Stimulated activated naive B cell treated with anti-CD40 and anti-IgM and Interleukin-4, amounts not matched to agents 10 μg/mL and 1 μg/mL and 100 μg/mL, for 72 hours (primary cell): ENCODE measurements around the gene LYPD6B.

Experiments
- ATAC-seq, 2 donors: fragments of 150-1000 bp; cut with Tn5 transposase; replicated peaks; 2 replicates each; pipeline ENCODE4 v1.10.0; 2021; ENCODE audit warnings: moderate library complexity in 1 of 2
- DNase-seq: peaks from one replicate; pipeline ENCODE4 v3.0.0; 2021
- H3K27ac Mint-ChIP-seq: one replicate; pipeline ENCODE4 v1.8.0; 2022; ENCODE audit warnings: mild to moderate bottlenecking, mixed read lengths
- H3K27me3 Mint-ChIP-seq, 2 donors: one replicate each; pipeline ENCODE4 v1.8.0; 2022; ENCODE audit warnings: mixed read lengths in 2 of 2
- H3K36me3 Mint-ChIP-seq, 2 donors: one replicate each; pipeline ENCODE4 v1.8.0; 2022; ENCODE audit warnings: mixed read lengths in 2 of 2, mild to moderate bottlenecking in 1 of 2
- H3K4me1 Mint-ChIP-seq, 2 donors: one replicate each; pipeline ENCODE4 v1.8.0; 2022; ENCODE audit warnings: mixed read lengths in 2 of 2, mild to moderate bottlenecking in 1 of 2
- H3K4me3 Mint-ChIP-seq, 2 donors: one replicate each; pipeline ENCODE4 v1.8.0; 2022; ENCODE audit warnings: mild to moderate bottlenecking in 2 of 2, mixed read lengths in 2 of 2, moderate library complexity in 1 of 2
- H3K9me3 Mint-ChIP-seq, 2 donors: one replicate each; pipeline ENCODE4 v1.8.0; 2022; ENCODE audit warnings: mixed read lengths in 2 of 2, mild to moderate bottlenecking in 1 of 2

LYPD6B gene

DNA sequence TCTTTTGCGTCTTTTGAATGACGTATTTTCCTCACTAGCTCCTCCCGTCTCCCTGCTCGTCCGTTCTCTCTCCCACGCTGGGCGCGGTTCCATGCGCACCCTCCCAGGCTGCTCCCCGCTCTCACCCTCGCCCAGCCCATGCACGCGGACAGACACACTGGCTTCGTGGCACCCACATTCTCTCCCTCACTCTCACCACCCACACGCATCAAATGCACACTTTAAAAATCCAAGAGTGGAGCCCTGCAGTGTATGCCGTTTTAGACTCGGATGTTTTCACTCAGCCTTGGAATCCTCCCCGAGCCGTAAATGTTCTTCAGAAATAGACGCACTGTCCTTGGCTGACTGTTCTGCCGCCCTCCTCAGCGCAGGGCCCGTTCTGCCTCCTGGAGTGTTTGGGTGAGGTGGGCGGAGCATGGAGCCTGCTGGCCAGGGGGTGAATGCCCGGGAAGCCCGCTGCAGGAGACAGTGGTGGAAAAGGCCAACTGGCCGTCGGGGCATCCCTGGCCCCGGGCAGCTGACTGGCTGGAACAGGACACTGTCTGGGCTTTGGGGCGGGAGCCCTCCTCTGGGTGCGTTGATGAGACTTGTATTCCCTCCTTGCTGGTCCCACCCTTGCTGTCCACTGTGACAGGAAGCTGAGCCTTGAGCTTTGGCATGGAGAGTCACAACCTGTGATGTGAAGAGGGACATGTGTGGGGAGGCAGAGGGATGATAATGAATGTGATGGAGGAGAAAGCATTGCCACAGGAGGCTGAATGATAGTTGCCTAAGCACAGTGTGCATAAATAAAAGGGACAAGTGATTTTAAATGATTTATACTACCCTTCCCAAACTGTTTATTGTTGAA lies 35.4 kb upstream of the LYPD6B start:
- Mint-ChIP-seq H3K9me3 (no peaks in the 10 kb centered on the region), H3K27ac (no peak overlapping the region), H3K36me3 (peaks cover 4 to 13% of the 10 kb centered on the region in 2 donors), H3K4me3 (no peak overlapping the region), H3K4me1 (no peaks in the 10 kb centered on the region), H3K27me3 (peaks cover 3 to 9% of the 10 kb centered on the region in 2 donors)
- ATAC-seq (no peak), DNase-seq (no peak)

DNA sequence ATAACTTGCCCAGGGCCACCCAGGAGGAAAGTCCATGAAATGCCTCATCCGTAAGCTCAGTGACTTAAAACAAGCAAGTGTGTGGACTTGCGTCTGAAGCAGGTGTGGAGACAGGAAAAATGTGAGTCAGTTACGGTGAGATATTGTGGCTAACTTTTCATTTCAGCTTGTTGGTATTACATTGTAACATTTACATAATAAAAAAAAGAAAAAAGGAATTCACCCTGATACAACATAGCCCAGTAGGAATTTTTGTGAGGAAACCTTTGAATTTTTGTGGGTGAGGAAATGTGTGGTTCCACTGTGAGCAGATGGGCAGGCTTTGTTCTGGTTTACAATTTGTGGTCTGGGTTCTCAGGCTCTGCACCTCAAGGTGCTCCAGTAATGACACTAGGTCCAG lies 33.7 kb upstream of the LYPD6B start:
- Mint-ChIP-seq H3K4me3 (no peak overlapping the region), H3K27me3 (peaks cover 0 to 4% of the 10 kb centered on the region in 2 donors)
- ATAC-seq, result no peak

DNA sequence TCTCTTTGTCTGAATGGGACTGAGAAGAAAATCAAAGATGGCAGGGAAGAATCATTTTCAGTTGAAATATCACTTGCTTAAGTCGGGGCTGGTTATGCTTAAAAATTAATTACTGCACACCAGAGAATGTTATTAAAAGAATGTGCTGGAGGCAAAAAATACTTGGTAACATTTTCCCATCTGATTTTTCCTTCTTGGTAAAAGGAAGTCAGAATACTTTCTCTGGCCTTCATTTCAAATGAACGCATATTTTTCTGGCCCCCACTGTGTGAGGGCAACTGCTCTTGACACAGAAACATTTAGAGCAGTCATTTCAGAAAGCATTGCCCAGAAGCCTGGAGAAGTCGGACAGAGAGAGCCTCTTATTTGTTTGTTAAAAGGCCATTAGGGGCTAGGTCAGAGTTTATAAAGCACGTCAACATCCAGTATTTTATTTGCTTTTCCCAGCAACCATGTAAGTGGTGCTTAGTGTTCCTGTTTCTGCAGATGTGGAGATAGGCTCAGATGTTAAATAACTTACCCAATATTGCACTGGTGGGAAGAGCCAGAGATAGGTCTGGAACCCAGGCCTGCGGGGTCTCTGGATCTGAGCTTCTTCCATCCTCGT lies 32.9 kb upstream of the LYPD6B start:
- no peak for DNase-seq
- Mint-ChIP-seq H3K4me1 (no peaks in the 10 kb centered on the region), H3K36me3 (peaks cover 4 to 17% of the 10 kb centered on the region in 2 donors), H3K9me3 (no peaks in the 10 kb centered on the region), H3K4me3 (no peak overlapping the region), H3K27me3 (peaks cover 0 to 4% of the 10 kb centered on the region in 2 donors), H3K27ac (no peak overlapping the region)
- ATAC-seq, result no peak

More for the DNA sequence above, 33.7 kb upstream of the LYPD6B start:
- Mint-ChIP-seq H3K27ac (no peak overlapping the region), H3K9me3 (no peaks in the 10 kb centered on the region), H3K36me3 (peaks cover 4 to 14% of the 10 kb centered on the region in 2 donors), H3K4me1 (no peaks in the 10 kb centered on the region)
- DNase-seq, result no peak

DNA sequence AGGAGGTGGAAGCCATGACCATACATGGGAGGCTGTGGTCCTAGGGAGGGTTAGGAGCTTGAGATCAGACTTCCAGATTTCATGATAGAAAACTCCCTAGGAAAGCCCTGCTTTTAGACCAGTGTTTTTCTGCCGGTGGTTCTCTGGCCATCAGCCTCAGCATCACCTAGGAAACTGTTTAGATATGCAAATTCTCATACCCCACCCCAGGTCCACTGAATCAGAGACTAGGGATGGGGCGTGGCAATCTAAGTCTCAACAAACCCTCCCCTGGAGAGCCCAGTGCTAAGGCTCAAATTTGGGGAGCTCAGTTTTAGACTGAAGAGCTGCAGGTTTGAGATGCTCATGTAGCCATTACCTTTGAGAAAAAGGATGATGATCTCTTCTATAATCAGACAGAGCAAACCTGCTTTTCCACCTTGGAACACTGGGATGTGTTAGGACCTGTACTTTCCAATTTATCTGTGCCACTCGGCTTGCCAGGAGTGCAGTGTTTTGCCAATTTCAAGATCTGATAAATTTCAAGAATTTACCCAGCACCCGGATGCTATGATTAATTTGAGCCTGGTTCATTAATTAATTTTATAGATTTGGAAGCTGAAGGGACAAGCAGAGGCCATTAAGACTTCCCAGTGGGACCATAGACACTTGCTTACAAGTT lies 31.5 kb upstream of the LYPD6B start:
- Mint-ChIP-seq H3K27me3 (peaks cover 0 to 4% of the 10 kb centered on the region in 2 donors), H3K27ac (no peak overlapping the region), H3K4me1 (no peaks in the 10 kb centered on the region), H3K36me3 (peaks cover 5 to 13% of the 10 kb centered on the region in 2 donors), H3K4me3 (no peak overlapping the region), H3K9me3 (no peaks in the 10 kb centered on the region)
- ATAC-seq (no peak), DNase-seq (no peak)

DNA sequence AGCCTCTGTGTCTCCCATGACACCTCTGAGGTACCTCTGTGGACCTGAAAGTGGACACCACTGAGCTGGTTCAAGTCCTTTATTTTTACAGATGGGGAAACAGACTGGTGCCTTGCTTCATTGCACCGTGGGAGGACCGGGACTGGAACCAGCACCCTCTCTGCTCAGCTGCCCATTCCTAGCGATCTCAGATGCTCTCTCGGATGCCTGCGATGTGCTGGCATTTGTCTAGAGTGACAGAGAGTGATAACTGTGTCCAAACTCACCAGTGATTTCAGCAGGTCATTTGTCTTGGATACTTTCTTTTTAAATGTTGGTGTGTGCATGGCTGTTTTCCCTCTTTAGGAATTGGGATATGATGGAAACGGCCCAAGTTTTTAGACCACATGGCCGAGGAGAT lies 30.1 kb upstream of the LYPD6B start:
- H3K4me1 Mint-ChIP-seq, result no peaks in the 10 kb centered on the region
- no peaks in the 10 kb centered on the region for H3K9me3 Mint-ChIP-seq
- no peak overlapping the region for H3K27ac Mint-ChIP-seq
- no peak for DNase-seq
- peaks cover 3 to 10% of the 10 kb centered on the region in 2 donors for H3K36me3 Mint-ChIP-seq
- peaks cover 0 to 4% of the 10 kb centered on the region in 2 donors for H3K27me3 Mint-ChIP-seq
- ATAC-seq, result no peak
- no peak overlapping the region for H3K4me3 Mint-ChIP-seq

DNA sequence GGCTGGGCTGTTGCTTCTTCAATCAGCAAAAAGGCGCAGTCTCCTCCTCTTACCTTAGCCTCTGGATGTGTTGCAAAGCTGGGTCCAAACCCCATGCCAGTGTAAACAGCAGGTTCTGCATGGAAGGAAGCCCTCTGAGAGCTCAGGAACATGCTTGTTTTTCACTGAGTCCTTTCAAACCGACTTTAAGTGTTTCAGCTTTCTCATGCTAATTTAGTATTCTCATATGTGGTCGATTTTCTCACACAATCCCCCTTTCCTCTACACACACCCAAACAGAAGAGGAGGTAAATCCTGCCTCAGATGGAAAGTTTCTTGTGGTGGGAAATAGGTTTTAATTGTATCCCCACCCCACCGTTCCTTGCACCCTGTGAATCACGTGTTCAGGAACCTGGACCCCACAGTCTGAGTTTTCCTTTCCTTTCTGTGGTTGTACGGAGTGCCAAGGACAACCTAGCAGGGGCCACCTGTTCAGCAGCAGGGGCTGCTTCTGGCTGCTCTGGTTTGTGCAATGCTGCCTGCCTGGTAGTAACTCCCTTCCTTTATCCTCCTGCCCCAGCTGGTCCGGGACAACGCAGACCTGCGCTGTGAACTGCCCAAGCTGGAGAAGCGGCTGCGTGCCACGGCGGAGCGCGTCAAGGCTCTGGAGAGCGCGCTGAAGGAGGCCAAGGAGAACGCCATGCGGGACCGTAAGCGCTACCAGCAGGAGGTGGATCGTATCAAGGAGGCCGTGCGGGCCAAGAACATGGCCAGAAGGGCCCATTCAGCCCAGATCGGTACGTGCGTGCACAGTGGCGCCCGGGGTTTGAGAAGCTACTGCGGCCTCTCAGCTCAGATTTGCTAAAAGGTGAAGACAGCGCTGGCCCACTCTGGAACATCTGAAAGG lies 28.7 kb upstream of the LYPD6B start:
- Mint-ChIP-seq H3K27ac (no peak overlapping the region), H3K4me3 (no peak overlapping the region), H3K36me3 (peaks cover 3 to 10% of the 10 kb centered on the region in 2 donors), H3K9me3 (no peaks in the 10 kb centered on the region), H3K27me3 (peaks cover 0 to 4% of the 10 kb centered on the region in 2 donors), H3K4me1 (no peaks in the 10 kb centered on the region)
- ATAC-seq (no peak), DNase-seq (no peak)

DNA sequence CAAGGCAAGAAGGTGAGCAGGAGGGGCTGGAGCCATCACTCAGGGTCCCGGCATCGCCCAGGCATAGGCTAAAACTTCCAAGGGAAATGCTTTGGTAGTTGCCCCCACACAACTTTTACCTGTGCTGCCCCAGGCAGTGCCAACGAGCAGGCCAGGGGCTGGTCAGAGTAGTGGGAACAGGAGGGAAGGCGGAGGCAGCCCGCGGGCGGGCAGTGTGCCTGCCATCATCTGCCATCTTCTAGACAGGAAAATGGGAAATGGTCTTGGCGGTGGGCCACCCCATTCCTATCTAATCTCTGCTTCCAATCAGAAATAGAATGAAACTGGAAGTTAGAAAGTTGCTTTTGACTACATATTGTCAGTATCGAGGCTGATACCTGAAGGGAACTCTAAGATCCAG lies 26.0 kb upstream of the LYPD6B start:
- H3K27me3 Mint-ChIP-seq, result peaks cover 18 to 19% of the 10 kb centered on the region in 2 donors
- DNase-seq (no peak), ATAC-seq (no peak)
- peaks cover 3 to 10% of the 10 kb centered on the region in 2 donors for H3K36me3 Mint-ChIP-seq
- H3K27ac Mint-ChIP-seq, result no peak overlapping the region
- H3K4me3 Mint-ChIP-seq, result no peak overlapping the region
- H3K9me3 Mint-ChIP-seq, result no peaks in the 10 kb centered on the region
- peaks cover 2 to 7% of the 10 kb centered on the region in 2 donors for H3K4me1 Mint-ChIP-seq

DNA sequence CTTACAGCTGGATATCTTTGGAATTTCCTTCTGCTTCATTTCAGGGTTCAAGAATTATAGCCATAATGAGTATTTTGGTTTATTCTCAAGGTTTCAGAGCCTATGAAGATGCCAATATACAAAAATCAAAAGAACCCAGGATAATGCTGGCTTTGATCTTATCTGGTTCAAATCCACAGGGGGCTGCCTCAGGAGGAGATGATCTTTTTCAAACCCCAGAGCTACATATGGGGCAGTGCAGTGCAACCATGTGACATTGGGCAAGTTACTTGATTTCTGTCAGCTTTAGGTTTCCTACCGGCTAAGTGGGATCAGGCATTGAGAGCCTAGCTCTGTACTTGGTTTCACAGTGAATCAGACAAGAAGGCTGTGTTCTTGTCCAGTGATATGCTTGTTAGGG lies 23.0 kb upstream of the LYPD6B start:
- H3K9me3 Mint-ChIP-seq, result no peaks in the 10 kb centered on the region
- H3K27me3 Mint-ChIP-seq, result peaks cover 14 to 19% of the 10 kb centered on the region in 2 donors
- no peak for ATAC-seq
- H3K4me1 Mint-ChIP-seq, result peaks cover 12% of the 10 kb centered on the region in 2 donors
- no peak for DNase-seq
- no peak overlapping the region for H3K4me3 Mint-ChIP-seq
- no peak overlapping the region for H3K27ac Mint-ChIP-seq
- peaks cover 3 to 4% of the 10 kb centered on the region in 2 donors for H3K36me3 Mint-ChIP-seq

DNA sequence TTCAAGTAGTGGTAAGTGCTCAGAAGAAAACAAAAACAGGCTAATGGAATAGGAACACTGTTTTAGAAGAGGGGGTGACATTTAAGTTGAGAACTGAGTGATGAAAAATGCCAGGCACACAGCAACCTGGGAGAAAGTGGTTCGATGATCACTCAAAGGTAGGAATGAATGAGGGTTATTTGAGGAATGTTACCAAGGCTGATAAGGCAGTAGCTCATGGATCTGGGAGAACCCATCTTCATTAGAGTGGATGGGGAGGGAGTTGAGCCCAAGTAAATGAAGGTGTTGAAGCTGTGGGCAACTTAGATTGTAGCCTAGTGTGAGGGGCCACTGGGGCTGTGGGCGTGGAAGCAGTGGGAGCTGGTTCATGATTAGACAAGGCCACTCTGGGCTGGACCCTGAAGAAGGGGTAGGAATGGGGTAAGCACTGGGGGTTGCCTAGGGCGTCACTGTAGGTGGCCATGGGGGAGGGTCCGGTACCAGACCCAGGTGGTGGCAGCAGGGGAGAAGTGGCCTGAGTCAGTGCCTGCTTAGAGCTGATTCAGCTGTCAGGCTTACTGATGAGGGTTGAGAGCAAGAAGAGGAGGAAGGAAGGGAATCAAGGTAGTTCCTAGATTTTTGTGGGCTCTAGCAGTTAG lies 22.5 kb upstream of the LYPD6B start:
- Mint-ChIP-seq H3K27ac (no peak overlapping the region), H3K27me3 (peaks cover 14 to 19% of the 10 kb centered on the region in 2 donors), H3K9me3 (no peaks in the 10 kb centered on the region), H3K36me3 (peaks cover 3 to 4% of the 10 kb centered on the region in 2 donors), H3K4me1 (peaks cover 12% of the 10 kb centered on the region in 2 donors), H3K4me3 (no peak overlapping the region)
- DNase-seq (no peak), ATAC-seq (no peak)

DNA sequence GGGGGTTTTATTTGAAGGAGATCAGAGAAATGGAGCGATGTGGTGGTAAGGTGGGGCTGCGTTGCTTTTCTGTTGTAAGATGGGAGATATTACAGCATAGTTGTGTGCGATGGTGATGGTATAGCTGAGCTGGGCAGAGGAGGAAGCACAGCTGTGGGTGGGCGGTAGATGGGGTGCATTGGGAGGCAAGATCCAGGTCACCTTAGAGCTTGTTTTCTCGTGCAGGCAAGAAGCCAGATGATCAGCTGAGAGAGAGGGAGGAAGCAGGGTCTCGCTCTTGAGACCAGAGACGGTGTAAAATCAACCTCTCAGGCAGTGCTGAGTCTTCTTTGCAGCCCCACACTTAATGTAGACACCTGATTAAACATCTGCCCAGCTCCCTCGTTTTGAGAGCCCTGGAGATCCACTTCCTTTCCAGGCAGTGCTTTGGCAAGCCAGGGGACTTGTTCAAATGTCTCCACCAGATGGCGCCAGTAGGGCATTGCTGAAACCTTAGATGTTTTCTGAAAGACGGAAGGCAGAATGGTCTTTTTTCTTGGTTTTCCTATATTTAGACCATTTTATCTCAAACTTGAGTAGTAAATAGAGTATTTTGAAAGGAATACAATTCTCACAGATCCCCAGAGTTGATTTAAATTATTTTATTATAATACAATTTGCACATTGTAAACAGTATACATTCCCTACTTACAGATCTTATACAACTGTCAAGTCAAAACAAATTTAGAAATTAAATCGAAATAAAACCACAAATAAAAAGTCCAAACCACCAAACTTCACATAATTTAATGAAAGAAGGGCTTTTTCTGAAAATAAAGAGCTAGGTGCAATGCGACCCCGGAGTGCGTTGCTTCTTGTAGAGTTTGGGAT lies 21.1 kb upstream of the LYPD6B start:
- Mint-ChIP-seq H3K4me3 (no peak overlapping the region), H3K9me3 (no peaks in the 10 kb centered on the region), H3K36me3 (no peaks in the 10 kb centered on the region)

DNA sequence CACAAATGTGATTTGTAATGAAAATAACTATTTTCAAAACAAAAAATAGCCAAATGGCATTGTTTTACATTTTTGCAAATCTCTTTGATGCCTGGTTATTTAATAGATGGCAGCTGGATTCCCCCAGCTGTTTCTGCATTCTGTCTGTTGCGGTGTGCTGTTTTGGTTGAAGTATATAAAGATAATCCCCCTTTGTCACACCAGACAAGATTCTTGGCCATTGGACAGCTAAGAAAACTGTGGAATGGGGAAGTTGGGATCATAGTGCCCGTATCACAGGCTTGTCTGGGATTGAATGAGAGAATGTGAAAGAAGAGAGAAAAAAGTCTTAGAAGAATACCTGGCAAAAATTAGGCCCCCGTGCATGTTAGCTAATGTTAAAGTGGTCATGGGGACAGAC lies 19.5 kb upstream of the LYPD6B start:
- no peaks in the 10 kb centered on the region for H3K9me3 Mint-ChIP-seq
- ATAC-seq, result no peak
- H3K4me3 Mint-ChIP-seq, result no peak overlapping the region
- peaks cover 14 to 19% of the 10 kb centered on the region in 2 donors for H3K27me3 Mint-ChIP-seq
- no peak for DNase-seq
- no peaks in the 10 kb centered on the region for H3K36me3 Mint-ChIP-seq
- no peak overlapping the region for H3K27ac Mint-ChIP-seq
- peaks cover 16 to 18% of the 10 kb centered on the region in 2 donors for H3K4me1 Mint-ChIP-seq

More for the DNA sequence above, 21.1 kb upstream of the LYPD6B start:
- Mint-ChIP-seq H3K4me1 (peaks cover 16 to 18% of the 10 kb centered on the region in 2 donors), H3K27me3 (peaks cover 14 to 19% of the 10 kb centered on the region in 2 donors), H3K27ac (no peak overlapping the region)
- DNase-seq, result peak; percentile 52
- ATAC-seq, result peak; percentile 73 to 74

DNA sequence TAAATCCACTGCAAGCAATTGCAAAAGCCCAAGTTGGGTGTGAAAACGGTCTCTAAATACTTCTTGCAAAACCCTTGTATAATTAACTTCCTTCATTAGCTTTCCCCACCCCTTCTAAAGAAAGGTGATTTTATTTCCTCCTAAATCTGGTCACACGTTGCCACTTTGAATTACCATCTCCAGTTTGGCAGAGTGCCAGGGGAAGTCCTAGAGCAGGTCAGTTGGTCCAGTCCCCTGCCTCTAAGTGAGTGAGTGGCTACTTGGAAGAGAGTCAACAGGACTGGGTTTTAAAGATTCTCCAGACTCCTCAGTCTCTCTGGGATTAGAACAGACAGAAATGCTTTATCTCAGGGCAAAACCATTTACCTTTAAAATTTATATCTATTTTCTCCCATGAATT lies 18.7 kb upstream of the LYPD6B start:
- DNase-seq (no peak), ATAC-seq (no peak)
- H3K4me3 Mint-ChIP-seq, result no peak overlapping the region
- peaks cover 16 to 18% of the 10 kb centered on the region in 2 donors for H3K4me1 Mint-ChIP-seq
- H3K36me3 Mint-ChIP-seq, result no peaks in the 10 kb centered on the region
- H3K27ac Mint-ChIP-seq, result peak overlapping the region; percentile 65
- no peaks in the 10 kb centered on the region for H3K9me3 Mint-ChIP-seq
- peaks cover 14 to 19% of the 10 kb centered on the region in 2 donors for H3K27me3 Mint-ChIP-seq

DNA sequence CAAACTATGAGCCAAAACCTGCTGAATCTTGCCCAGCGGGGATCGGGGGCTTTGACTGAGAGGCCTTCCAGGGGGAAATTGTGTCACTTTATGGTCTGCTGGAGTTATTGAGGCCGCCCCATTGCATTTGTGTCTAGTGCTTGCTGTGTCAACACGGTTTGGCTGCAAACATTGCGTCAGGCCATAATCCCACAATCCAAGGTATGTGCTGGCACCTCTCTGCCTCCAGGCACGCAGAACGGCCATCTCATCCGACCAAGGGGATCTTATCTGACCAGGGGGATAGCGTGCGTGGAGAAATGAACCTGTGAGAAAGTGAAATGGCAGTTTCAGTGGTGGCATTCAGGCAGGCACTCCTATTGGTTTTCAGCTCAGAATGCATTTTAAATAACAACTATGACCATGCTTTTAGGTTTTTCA lies 18.1 kb upstream of the LYPD6B start:
- Mint-ChIP-seq H3K9me3 (no peaks in the 10 kb centered on the region), H3K4me1 (peaks cover 16 to 18% of the 10 kb centered on the region in 2 donors), H3K27me3 (peaks cover 14 to 19% of the 10 kb centered on the region in 2 donors), H3K4me3 (no peak overlapping the region), H3K36me3 (no peaks in the 10 kb centered on the region), H3K27ac (peak overlapping the region; percentile 75)
- DNase-seq (no peak), ATAC-seq (peak; percentile 9 to 15)
